ENCODE measurements around the gene HOXB6. TPM values are rescaled to one million over a fixed set of nuclear protein-coding genes. Genes with fewer than 3 reads are reported as not detected.

Gene HOXB6
- total RNA-seq, 1 donor = 0.63 TPM

DNA sequence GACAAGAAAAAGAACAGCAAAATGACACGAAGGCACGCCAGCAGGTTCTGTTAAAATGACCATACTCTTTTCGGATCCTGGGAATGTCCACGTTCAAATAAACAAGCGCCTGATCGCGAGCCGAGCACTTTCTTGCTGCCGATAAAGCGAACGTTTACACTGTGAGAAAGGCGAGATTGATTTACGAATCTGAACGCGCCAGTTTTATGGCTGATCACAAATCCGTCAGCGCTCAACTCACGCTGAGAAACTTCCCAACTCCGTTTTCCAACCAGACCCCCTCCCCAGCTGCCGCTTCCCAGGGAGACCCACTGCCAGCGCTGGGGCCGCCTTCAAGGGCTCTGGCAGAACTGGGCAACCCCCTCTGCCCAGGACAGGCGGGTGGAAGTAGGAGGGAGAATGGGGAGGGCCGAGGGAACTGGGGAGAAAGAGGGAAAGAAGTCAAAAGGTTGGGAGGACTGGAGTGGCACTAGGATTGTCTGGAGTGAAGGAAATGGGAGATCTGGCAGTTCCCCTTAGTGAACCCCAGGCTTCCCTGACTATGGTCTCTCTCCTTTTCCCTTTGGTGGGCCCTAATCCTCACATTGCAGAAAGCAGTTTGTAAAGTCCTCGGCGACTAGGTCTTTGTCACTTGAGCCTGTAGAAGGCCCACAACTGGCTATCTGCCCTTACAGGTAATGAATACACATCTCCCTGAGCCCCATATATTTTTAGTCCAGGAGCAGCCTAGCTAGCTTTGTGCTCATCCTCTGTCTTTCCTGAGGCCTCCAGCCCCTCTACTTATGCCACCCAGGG, 33.6 kb downstream of the HOXB6 start:
- H3K4me3 ChIP-seq (ENCODE audit: low read depth, low read length) = peak overlapping the region; percentile 55
- no peak for TF ChIP-seq CTCF (IDR thresholded peaks at IDR 0.05; ENCODE audit: insufficient read depth, low read length)
- peak; percentile 65 for DNase-seq (ENCODE audit: low read depth)

- TF ChIP-seq CTCF (IDR thresholded peaks at IDR 0.05; ENCODE audit: insufficient read depth, low read length) = no peak
- DNase-seq (ENCODE audit: low read depth) = peak; percentile 61
- H3K4me3 ChIP-seq (ENCODE audit: low read depth, low read length) = peak overlapping the region; percentile 55
Observed at GRCh38 chr17:48570325-48571023, 34.3 kb downstream of the HOXB6 start.

DNA sequence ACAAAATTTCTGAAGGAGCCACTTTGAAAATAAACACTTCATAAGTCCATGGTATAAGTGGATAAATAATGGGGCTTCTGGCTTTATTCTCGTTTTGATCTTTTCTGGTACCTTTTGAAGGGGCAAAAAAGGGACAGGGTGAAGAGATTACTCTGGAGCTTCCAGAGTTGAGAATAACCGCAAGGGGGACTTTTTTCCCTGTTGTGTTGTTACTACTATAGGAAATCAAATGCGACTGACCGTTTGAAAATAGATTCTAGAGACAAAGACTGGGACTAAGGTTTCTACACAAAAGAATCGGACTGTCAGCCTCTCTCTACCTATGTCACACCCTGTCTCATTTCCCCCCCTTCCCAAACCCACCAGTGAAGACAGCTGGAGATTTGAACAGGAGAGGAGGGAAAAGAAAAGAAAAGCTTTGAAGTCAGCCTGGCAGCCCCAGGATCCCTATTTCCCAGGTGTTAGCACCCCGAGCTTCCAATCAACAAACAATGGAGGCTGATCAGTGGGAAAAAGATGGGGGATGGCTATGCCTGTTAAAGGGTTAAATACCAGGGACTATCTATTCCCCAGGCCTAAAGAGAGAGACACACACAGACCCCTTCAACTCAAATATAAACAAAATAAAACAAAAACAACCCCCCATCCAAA, 35.0 kb downstream of the HOXB6 start:
- TF ChIP-seq CTCF (IDR thresholded peaks at IDR 0.05; ENCODE audit: insufficient read depth, low read length) = peak; percentile 35
- peak overlapping the region; percentile 55 for H3K4me3 ChIP-seq (ENCODE audit: low read depth, low read length)
- peak; percentile 68 for DNase-seq (ENCODE audit: low read depth)

DNA sequence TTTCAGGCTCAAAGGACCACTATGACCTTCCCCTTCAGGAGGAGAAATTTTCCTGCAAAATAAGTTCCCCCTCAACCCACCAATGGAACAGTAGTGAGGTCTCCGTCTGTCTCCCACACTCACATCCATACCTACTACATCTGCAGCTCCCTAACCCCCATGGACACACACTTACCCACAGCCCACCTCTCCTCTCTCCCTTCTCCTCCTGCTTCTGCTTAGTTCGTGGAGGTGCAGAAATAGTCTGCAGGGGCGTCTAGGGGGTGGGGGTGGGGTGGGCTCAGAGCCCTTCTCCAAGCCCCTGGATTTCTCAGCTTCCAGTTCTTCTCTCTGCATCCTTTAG, 35.6 kb downstream of the HOXB6 start:
- no peak for TF ChIP-seq CTCF (IDR thresholded peaks at IDR 0.05; ENCODE audit: insufficient read depth, low read length)
- DNase-seq (ENCODE audit: low read depth) = no peak
- H3K4me3 ChIP-seq (ENCODE audit: low read depth, low read length) = peak overlapping the region; percentile 61

DNA sequence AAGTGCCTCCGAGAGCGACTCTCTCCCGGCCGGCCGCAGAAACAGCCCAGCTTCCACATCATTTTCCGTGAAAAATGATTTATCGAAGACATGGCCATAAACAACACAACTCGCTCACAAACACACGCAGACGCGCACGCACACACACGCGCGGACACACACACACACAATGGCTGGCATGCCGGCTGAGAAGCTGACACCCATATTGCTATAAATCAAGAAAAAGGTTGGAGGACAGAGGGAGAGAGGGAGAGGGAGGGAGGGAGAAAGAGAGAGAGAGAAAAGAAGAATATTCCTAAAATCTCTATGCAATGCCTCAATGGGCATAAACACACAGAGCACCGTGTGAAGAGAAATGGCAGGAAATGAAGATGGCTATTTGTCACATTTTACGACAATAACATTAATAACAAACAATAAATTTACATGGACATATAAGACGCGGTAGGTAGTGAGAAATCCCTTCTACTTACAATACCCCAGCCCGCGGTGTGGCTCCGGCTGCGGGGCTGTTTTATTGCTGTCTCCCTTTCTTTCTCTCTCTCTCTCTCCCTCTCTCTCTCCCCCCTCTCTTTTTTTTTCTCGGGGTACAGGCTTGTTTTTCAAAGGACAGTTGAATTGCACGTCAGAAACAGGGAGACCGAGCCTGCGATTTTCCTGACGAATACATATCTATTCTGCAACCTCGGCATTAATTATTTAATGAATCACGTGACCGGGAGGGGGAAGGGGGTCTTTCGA, 36.1 kb downstream of the HOXB6 start:
- H3K4me3 ChIP-seq (ENCODE audit: low read depth, low read length) = peak overlapping the region; percentile 61
- DNase-seq (ENCODE audit: low read depth) = peak; percentile 70
- TF ChIP-seq CTCF (IDR thresholded peaks at IDR 0.05; ENCODE audit: insufficient read depth, low read length) = no peak

DNA sequence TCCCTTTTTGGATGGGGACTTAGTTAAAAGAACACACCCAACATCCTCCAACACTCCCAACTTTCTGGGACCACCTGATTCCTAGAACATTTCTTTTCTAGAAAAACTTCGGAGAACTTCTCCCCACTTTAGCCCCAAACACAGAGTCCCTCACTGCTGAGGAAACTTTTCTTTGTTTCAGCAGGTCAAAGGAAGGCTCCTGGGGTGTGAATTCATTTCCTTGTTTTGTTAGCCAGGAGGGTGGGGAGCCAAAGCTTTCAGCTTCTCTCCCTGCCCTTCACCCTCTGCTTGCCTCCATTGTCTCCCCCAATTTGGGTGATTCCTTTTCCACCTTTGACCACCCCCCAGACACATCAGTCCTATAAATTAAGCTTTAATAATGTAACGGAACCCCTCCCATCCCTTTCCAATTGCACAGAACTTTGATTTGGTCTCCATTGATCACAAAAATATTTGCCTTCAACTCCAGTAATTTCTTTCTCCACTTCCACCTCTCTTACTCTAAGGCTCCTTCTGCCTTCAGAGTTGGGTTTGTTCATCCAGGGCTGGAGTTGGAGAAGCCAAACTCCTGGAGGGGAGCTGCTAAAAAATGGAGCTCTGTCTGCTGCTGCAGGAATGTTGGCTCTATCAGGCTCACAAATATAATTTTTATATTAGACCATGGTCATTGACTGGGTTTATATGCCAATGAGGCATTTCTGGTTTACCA, 37.0 kb downstream of the HOXB6 start:
- peak overlapping the region; percentile 61 for H3K4me3 ChIP-seq (ENCODE audit: low read depth, low read length)
- TF ChIP-seq CTCF (IDR thresholded peaks at IDR 0.05; ENCODE audit: insufficient read depth, low read length) = no peak
- peak; percentile 44 for DNase-seq (ENCODE audit: low read depth)
